Testis (tissue), 2 donors: Measurements from ENCODE around the gene NAPB.

Experiments used
- CTCF ChIP-seq, 3 experiments: fragments of 450-650 bp in 2 of 3; fragments of 200-600 bp in 1 of 3; sonication (generic) in 1 of 3; IDR thresholded peaks; one replicate each; pipeline ENCODE4 v1.5.1; 2016 to 2019; ENCODE audit warnings: antibody characterized with exemption in 3 of 3, mild to moderate bottlenecking in 2 of 3, moderate library complexity in 1 of 3
- POLR2A ChIP-seq: fragments of 450-650 bp; IDR thresholded peaks from one replicate; pipeline ENCODE4 v1.6.1; 2017; ENCODE audit warnings: antibody characterized with exemption, mild to moderate bottlenecking, moderate library complexity

- TF ChIP-seq CTCF (IDR thresholded peaks at IDR 0.05) = no peak
- TF ChIP-seq POLR2A = no peak
Measured at GRCh38 chr20:23399568-23400241, 21.6 kb downstream of the NAPB start.
